Measurements from ENCODE around the gene EDC4. TPM values are rescaled to one million over a fixed set of nuclear protein-coding genes. Genes with fewer than 3 reads are reported as not detected.

EDC4 gene
- total RNA-seq, 1 experiment from 2014 or later: 106 TPM

DNA sequence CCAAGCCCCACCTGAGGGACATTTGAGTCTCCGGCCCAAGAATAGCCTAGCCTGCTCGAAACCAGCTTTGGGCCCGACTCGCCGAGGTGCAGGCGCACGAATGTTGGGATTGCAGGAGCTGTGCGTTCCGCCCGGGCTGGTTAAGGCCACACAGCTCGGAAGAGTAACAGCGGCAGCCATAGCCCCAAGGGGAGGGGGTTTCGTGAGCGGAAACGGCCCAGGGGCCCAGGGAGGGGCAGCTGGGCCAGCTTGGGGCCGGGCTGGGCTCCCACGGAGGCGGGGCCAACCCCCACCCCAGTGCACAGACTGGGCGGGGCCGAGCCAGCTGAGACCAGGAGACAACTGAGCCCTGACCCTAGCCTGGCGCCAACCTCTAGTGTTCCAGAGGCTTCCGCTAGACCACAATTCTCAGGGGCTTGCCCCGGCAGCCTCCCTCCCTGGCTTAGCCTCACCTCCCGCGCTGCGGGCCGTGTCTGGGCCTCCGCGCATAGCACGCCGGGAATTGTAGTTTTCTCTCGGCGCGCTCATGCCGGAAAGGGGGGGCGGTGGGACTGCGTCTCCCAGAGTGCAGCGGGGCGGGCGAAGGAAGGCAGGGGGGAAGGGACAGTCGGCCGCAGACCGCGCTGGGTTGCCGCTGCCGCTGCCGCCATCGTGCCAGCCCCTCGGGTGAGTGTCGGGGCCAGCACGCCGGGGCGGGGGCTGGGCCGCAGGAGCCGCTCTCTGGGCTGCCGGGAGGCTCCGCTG, 26.4 kb upstream of the EDC4 start, which contains the start of gene NUTF2:
Gene NUTF2 (plus strand): TSS at position 614 of the 744 bp plus-strand sequence. CDS start 18,198 bp downstream, outside the sequence.
- no peaks in the 10 kb centered on the region for H3K27me3 Mint-ChIP-seq (ENCODE audit: low read depth)
- H4K20me1 ChIP-seq (ENCODE audit: control insufficient read depth, insufficient read depth, insufficient read length): no peaks in the 10 kb centered on the region
- H3K27ac Mint-ChIP-seq: peak within 1 kb of the TSS; percentile 95 to 98 (median 96)
- no peak within 1 kb of the TSS for H4K8ac ChIP-seq (replicated peaks; ENCODE audit: insufficient read length, low read depth, low read length)
- peak within 1 kb of the TSS; percentile 80 for H3K9ac ChIP-seq (ENCODE audit: extremely low read depth, insufficient read length, low read length)
- no peaks in the 10 kb centered on the region for H3K9me3 ChIP-seq (ENCODE audit: control insufficient read depth, low read depth, low read length)
- H3K4me1 Mint-ChIP-seq: peaks cover 41 to 46% of the 10 kb centered on the region in 2 experiments
- no peak within 1 kb of the TSS for H4K91ac ChIP-seq (ENCODE audit: insufficient read length, low read depth, low read length)
- H3K23me2 ChIP-seq (ENCODE audit: insufficient read length, low read depth, low read length, poor library complexity, severe bottlenecking): peaks cover 14% of the 10 kb centered on the region
- no peak within 1 kb of the TSS for H2AK5ac ChIP-seq (ENCODE audit: insufficient read length, low read length)
- H3K4me1 ChIP-seq (ENCODE audit: insufficient read depth, low read length): peaks cover 10% of the 10 kb centered on the region; the same call in 1 of the 2 replicates
- H3K23ac ChIP-seq (ENCODE audit: insufficient read length, low read depth, low read length): no peak within 1 kb of the TSS
- H2BK20ac ChIP-seq (ENCODE audit: low read depth, low read length, poor library complexity, severe bottlenecking): no peak within 1 kb of the TSS
- H3K36me3 Mint-ChIP-seq (ENCODE audit: insufficient read depth in 1 of 3, low read depth in 3 of 3): peaks cover 11 to 25% (median 16%) of the 10 kb centered on the region in 3 experiments
- H3K27ac ChIP-seq (ENCODE audit: insufficient read length, low read depth, low read length): peak within 1 kb of the TSS; percentile 61
- TF ChIP-seq, protein P1, sequence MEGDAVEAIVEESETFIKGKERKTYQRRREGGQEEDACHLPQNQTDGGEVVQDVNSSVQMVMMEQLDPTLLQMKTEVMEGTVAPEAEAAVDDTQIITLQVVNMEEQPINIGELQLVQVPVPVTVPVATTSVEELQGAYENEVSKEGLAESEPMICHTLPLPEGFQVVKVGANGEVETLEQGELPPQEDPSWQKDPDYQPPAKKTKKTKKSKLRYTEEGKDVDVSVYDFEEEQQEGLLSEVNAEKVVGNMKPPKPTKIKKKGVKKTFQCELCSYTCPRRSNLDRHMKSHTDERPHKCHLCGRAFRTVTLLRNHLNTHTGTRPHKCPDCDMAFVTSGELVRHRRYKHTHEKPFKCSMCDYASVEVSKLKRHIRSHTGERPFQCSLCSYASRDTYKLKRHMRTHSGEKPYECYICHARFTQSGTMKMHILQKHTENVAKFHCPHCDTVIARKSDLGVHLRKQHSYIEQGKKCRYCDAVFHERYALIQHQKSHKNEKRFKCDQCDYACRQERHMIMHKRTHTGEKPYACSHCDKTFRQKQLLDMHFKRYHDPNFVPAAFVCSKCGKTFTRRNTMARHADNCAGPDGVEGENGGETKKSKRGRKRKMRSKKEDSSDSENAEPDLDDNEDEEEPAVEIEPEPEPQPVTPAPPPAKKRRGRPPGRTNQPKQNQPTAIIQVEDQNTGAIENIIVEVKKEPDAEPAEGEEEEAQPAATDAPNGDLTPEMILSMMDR (conservative IDR thresholded peaks at IDR 0.05): no peak
- H3K79me2 ChIP-seq (ENCODE audit: insufficient read depth, low read length): peaks cover 20% of the 10 kb centered on the region; the same call in 1 of the 2 replicates
- no peak within 1 kb of the TSS for H4K5ac ChIP-seq (ENCODE audit: insufficient read length, low read depth, low read length)
- no peak within 1 kb of the TSS for H3K4ac ChIP-seq (ENCODE audit: low read depth, low read length)
- peak within 1 kb of the TSS; percentile 55 for H3K18ac ChIP-seq (ENCODE audit: insufficient read length, low read depth, low read length)
- no peak within 1 kb of the TSS for H2BK12ac ChIP-seq (ENCODE audit: insufficient read length, low read depth, low read length)
- no peak within 1 kb of the TSS for H3T11ph ChIP-seq (ENCODE audit: low read length)
- H2AFZ ChIP-seq (ENCODE audit: low read length): no peak within 1 kb of the TSS
- no peak within 1 kb of the TSS for H2BK120ac ChIP-seq (ENCODE audit: low read depth, low read length, poor library complexity, severe bottlenecking)
- H3K4me3 Mint-ChIP-seq: peak within 1 kb of the TSS; percentile 94 to 98
- peak within 1 kb of the TSS; percentile 81 for H3K14ac ChIP-seq (ENCODE audit: insufficient read depth, low read length)
- peak; percentile 99 for DNase-seq
- WGBS (ENCODE audit: extremely low coverage, insufficient read length, low lambda C conversion rate): no CpG with 5 or more reads among the region's 57 CpGs
- no peak within 1 kb of the TSS for H2BK5ac ChIP-seq (ENCODE audit: insufficient read length, low read length)
- H3K27me3 ChIP-seq (ENCODE audit: insufficient read depth, low read length): no peaks in the 10 kb centered on the region
- H3K9me3 Mint-ChIP-seq: peaks cover 0 to 2% of the 10 kb centered on the region in 2 experiments; a peak in 1 of 5 replicates
- peak within 1 kb of the TSS; percentile 82 for H3K4me2 ChIP-seq (ENCODE audit: insufficient read depth, insufficient read length, low read length)
- no peaks in the 10 kb centered on the region for H3K79me1 ChIP-seq (ENCODE audit: insufficient read depth, low read depth, low read length, poor library complexity, severe bottlenecking)
- no peak within 1 kb of the TSS for H3K56ac ChIP-seq (ENCODE audit: insufficient read length, low read depth, low read length)
- no peak within 1 kb of the TSS for H2BK15ac ChIP-seq (ENCODE audit: low read depth, low read length)

Data from H9 (cell line).